Measurements from ENCODE around the gene PPP4R1. TPM values are rescaled to one million over a fixed set of nuclear protein-coding genes. Genes with fewer than 3 reads are reported as not detected.

The PPP4R1 gene
- polyA plus RNA-seq, 1 donor (not counting 4 experiments of a cell fraction or from before 2014, with no cell fraction given), result 200 TPM

DNA sequence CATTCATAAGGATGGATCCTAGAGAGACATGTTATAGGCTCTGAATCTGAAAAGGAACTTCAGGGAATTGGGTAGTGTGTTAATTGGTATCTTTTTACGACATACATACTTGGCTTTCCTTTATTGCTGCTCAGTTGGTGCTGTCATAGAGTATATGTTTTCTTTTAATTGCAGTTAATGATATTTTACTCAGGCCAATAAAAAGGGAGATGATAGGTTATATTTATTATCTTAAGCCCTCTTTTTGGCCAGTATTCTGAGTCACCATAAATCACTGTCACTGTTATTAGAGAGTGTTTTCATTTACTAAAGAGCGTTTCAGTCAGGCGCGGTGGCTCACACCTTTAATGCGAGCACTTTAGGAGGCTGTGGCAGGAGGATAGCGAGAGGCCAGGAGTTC, 91.4 kb downstream of the PPP4R1 start:
- peaks cover 7% of the 10 kb centered on the region for H3K4me1 ChIP-seq (ENCODE audit: control insufficient read depth, extremely low read depth, insufficient read depth, low read length)
- no peaks in the 10 kb centered on the region for H3K9me3 ChIP-seq (ENCODE audit: control insufficient read depth, low read depth, low read length)
- H2AFZ ChIP-seq (ENCODE audit: control insufficient read depth, low read length), result no peak overlapping the region
- no peak overlapping the region for H3K9ac ChIP-seq (ENCODE audit: control insufficient read depth, extremely low read depth, insufficient read depth, low read length)
- no peak overlapping the region for H3K4me2 ChIP-seq (ENCODE audit: control insufficient read depth, extremely low read depth, insufficient read depth, low read depth, low read length)
- TF ChIP-seq EZH2 (IDR thresholded peaks at IDR 0.05; ENCODE audit: low read length), result no peak
- TF ChIP-seq, protein P1, sequence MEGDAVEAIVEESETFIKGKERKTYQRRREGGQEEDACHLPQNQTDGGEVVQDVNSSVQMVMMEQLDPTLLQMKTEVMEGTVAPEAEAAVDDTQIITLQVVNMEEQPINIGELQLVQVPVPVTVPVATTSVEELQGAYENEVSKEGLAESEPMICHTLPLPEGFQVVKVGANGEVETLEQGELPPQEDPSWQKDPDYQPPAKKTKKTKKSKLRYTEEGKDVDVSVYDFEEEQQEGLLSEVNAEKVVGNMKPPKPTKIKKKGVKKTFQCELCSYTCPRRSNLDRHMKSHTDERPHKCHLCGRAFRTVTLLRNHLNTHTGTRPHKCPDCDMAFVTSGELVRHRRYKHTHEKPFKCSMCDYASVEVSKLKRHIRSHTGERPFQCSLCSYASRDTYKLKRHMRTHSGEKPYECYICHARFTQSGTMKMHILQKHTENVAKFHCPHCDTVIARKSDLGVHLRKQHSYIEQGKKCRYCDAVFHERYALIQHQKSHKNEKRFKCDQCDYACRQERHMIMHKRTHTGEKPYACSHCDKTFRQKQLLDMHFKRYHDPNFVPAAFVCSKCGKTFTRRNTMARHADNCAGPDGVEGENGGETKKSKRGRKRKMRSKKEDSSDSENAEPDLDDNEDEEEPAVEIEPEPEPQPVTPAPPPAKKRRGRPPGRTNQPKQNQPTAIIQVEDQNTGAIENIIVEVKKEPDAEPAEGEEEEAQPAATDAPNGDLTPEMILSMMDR (optimal IDR thresholded peaks at IDR 0.05 in 1 of 3, IDR thresholded peaks at IDR 0.05 in 1 of 3, conservative IDR thresholded peaks at IDR 0.05 in 1 of 3; ENCODE audit: extremely low read depth in 1 of 3, insufficient read depth in 2 of 3, low read length in 3 of 3), result no peak
- FAIRE-seq (no peak), DNase-seq (ENCODE audit: low read depth, low spot score) (no peak)
- no peak overlapping the region for H3K27ac ChIP-seq (ENCODE audit: control insufficient read depth, insufficient read depth, low read length)
- H3K36me3 ChIP-seq (ENCODE audit: control insufficient read depth in 2 of 2, extremely low read depth in 1 of 2, insufficient read depth in 2 of 2, low read length in 2 of 2), result peaks cover 5 to 8% of the 10 kb centered on the region in 2 experiments
- H3K27me3 ChIP-seq (ENCODE audit: control insufficient read depth, extremely low read depth, insufficient read depth, low read length), result no peaks in the 10 kb centered on the region
- no peaks in the 10 kb centered on the region for H3K9me1 ChIP-seq (ENCODE audit: control insufficient read depth, extremely low read depth, insufficient read depth, low read length)
- dilution Hi-C loops (cut with MboI; ENCODE audit: extremely low pct_ligation_motif_present, low sequenced_read_pairs), result no loop called here
- H3K79me2 ChIP-seq (ENCODE audit: control insufficient read depth, insufficient read depth, low read length), result no peaks in the 10 kb centered on the region
- H4K20me1 ChIP-seq (ENCODE audit: control insufficient read depth, extremely low read depth, insufficient read depth, low read length), result no peaks in the 10 kb centered on the region
- H3K4me3 ChIP-seq (ENCODE audit: control insufficient read depth in 2 of 3, extremely low read depth in 1 of 3, insufficient read depth in 2 of 3, low read depth in 1 of 3, low read length in 3 of 3), result no peak overlapping the region

GRCh38 chr18:9521770-9522169, 92.6 kb downstream of the PPP4R1 start:
- Histone ChIP-seq H3K4me2 (ENCODE audit: control insufficient read depth, extremely low read depth, insufficient read depth, low read depth, low read length) (no peak overlapping the region), H3K9me1 (ENCODE audit: control insufficient read depth, extremely low read depth, insufficient read depth, low read length) (no peaks in the 10 kb centered on the region), H2AFZ (ENCODE audit: control insufficient read depth, low read length) (no peak overlapping the region), H3K27ac (ENCODE audit: control insufficient read depth, insufficient read depth, low read length) (no peak overlapping the region), H3K79me2 (ENCODE audit: control insufficient read depth, insufficient read depth, low read length) (no peaks in the 10 kb centered on the region), H3K4me3 (ENCODE audit: control insufficient read depth in 2 of 3, extremely low read depth in 1 of 3, insufficient read depth in 2 of 3, low read depth in 1 of 3, low read length in 3 of 3) (no peak overlapping the region), H3K36me3 (ENCODE audit: control insufficient read depth in 2 of 2, extremely low read depth in 1 of 2, insufficient read depth in 2 of 2, low read length in 2 of 2) (peaks cover 9 to 10% of the 10 kb centered on the region in 2 experiments), H3K9me3 (ENCODE audit: control insufficient read depth, low read depth, low read length) (no peaks in the 10 kb centered on the region), H3K4me1 (ENCODE audit: control insufficient read depth, extremely low read depth, insufficient read depth, low read length) (peaks cover 6% of the 10 kb centered on the region), H3K9ac (ENCODE audit: control insufficient read depth, extremely low read depth, insufficient read depth, low read length) (no peak overlapping the region), H3K27me3 (ENCODE audit: control insufficient read depth, extremely low read depth, insufficient read depth, low read length) (no peaks in the 10 kb centered on the region), H4K20me1 (ENCODE audit: control insufficient read depth, extremely low read depth, insufficient read depth, low read length) (no peaks in the 10 kb centered on the region)
- no peak for FAIRE-seq
- dilution Hi-C loops (cut with MboI; ENCODE audit: extremely low pct_ligation_motif_present, low sequenced_read_pairs), result no loop called here
- no peak for DNase-seq (ENCODE audit: low read depth, low spot score)
- TF ChIP-seq, protein P1 (optimal IDR thresholded peaks at IDR 0.05 in 1 of 3, IDR thresholded peaks at IDR 0.05 in 1 of 3, conservative IDR thresholded peaks at IDR 0.05 in 1 of 3; ENCODE audit: extremely low read depth in 1 of 3, insufficient read depth in 2 of 3, low read length in 3 of 3), result no peak
- no peak for TF ChIP-seq EZH2 (IDR thresholded peaks at IDR 0.05; ENCODE audit: low read length)

All from keratinocyte (primary cell).